Nucleus accumbens (tissue), 56 donors: ENCODE measurements around the gene CWC27.
"Not testable (repeated sequence)": the region's sequence is repeated elsewhere in the genome, so short reads cannot be mapped to it uniquely, and the experiment has no call there.

Experiments used
- DNase-seq, 56 donors: peaks; one replicate each; lab custom pipeline; 2025; lab: John Stamatoyannopoulos, UW

Gene CWC27

DNA sequence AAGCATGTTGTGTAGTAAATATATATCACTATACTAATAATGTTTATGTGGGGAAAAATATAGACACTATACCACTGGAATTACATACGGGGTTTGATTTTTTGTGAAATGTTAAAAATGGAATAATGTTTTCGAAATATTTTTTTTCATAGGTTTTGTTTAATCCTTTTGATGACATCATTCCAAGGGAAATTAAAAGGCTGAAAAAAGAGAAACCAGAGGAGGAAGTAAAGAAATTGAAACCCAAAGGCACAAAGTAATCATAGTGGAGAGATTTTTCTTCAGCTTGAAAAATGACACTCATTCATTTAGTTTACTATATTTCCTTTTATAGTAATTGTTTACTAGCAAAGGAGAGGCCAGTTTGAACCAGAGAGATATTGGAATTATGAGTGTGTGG is 17.6 kb downstream of the CWC27 start:
- DNase-seq, result no peak

DNA sequence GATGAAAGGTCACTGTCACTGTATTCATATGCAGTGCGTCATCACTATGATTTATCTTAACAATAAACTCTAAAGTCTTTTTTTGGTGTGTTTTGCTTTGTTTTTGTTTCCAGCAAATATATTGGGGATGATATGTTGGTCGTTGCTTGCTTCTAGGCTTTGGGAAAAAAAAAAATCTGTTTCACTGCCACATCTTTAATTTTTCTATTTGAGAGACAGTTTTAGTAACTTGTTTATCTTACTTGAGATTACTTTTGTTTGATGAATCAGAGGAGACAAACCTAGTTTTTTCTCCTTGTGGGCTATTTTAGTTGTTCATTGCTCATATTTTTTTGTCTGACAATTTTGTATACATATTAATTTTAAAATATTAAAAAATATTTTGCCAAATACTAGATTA is 19.4 kb downstream of the CWC27 start:
- no peak for DNase-seq

DNA sequence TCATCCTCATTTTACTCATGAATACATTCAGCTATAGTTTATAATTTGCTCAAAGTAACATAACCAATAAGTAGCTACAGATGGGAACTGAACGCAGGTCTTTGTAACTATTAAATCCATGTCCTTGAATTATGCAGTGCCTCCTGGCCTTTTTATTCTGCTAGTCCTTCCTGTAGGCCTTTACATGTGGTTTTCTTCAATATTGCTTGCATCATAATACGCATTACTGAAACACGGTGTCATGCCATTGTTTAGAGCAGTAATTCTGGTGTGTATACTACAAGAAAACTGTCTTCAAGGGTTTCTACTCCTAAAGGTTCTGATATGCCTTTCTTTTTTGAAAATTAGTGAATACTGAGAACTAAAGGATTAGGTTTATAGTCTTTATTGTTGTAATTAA is 20.7 kb downstream of the CWC27 start:
- no peak for DNase-seq

- DNase-seq, result no peak
These were observed 21.5 kb downstream of the CWC27 start for GRCh38 chr5:64790210-64790609.

DNA sequence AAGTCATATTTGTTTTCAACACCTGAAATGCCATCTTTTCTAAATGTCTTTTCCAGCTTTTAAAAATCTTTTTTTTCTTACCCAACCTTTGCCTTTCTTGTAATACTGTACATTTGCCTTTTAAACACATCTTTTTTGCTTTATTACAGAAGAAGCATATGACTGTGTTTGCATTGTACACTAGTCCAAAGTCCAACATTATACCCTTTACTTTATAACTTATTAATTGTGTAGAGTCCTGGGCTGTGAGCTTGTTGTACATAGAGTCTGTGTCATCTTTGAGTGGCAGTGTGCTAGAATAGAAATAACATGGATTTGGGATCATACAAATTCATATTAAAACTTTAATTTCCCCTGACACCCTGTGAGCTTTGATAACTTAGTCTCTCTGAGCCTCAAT is 23.7 kb downstream of the CWC27 start:
- no peak for DNase-seq

DNA sequence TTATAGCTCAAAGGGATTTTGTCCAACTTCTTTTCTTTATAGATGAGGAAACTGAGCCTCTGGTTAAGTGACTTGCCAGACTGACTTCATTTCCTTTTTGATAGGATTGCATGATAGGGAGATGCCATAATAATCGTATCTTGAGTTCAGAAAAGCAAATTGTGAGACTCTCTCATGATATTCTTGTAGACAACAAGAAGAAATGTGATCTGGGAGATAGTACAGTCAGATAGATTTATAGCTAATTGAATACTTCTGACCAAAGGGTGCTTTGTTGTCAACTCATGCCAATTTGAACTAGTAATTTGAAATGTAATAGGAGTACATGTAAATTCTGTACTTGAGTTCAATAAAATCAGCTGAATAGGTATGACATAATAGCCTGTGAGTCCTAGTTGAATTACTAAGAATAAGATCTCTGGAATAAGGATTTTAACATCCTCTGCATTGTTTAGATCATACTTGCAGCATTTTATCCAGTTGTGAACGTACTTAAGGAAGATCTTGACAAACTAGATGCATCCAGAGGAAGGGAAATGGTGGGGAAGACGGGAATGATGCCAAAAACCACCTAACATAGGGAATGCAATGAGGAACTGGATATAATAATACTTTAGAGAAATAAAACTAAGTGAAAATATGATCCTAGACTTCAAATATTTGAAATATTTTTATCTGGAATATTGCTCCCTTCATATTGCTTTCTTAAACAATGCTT is 25.5 kb downstream of the CWC27 start:
- DNase-seq, result no peak

- DNase-seq, result no peak
These were observed 27.6 kb downstream of the CWC27 start for GRCh38 chr5:64796301-64796700.

DNA sequence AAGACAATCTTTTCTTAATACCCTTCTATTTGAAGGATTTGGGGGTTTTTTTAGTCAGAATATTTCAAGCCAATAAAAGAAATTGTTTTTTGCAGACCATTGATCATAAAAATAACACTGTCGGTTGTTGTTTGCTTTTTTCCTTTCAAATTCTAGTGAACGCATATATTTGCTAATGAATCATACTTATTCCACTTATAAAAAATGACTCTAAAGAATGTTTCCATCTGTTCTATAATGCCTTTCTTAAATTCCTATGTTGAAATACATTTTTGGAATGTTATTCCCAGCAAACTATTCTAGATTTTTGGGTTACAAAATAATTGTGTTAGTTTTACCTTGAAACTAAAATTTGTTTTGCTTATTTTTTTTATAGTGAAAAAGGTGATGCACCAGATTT is 32.2 kb downstream of the CWC27 start:
- DNase-seq, result no peak

- DNase-seq, result no peak
These were observed 37.8 kb downstream of the CWC27 start for GRCh38 chr5:64806537-64806936.

- no peak for DNase-seq
These were observed 38.8 kb downstream of the CWC27 start for GRCh38 chr5:64807520-64807919.

DNA sequence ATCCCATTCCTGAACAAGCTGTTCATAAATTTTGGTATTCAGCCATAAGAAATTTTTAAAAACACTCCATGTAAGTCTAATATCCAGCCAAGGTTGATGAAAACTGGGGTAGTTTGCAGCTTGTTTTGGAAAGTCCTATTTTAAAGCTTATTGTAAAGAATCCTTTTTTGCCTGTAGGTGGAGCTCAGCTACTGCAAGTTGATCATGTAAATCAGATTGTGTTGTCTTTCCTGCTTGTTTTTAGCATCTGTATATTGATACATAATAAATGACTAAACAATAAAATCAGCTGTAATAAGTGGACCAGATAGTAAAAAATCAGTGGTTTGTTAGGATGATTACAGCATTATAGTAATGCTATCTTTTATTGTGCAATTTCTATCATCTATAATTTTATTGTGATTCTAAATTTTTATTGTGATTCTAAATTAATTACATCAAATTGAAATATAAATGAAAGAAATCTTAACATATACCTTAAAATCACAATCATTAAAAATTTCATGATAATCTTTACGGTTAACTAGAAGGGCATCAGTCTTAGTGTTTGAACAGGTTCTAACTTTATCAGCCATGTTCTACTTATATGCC is 42.4 kb downstream of the CWC27 start:
- peak in 2 of 56 donors; percentile 1 to 12 for DNase-seq

DNA sequence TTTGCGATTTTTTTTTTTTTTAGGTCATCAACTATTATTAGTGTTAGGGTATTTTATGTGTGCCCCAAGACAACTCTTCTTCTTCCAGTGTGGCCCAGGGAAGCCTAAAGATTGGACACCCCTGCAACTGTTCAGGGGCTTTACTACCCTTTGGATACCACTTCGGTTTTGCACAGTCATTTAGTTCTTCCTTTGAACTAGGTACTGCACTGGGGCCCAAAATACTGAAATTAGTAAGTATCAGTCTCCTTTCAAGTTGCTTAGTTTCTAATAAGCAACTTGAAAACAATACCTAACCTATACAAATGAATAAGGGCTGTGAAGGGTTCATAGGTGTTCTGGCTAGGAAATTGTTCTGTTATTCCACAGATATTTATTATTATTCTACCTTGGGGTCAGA is 45.3 kb downstream of the CWC27 start:
- no peak for DNase-seq

GRCh38 chr5:64818245-64818644 is 49.5 kb downstream of the CWC27 start:
- no peak for DNase-seq

- DNase-seq, result not testable (repeated sequence)
These were observed 50.6 kb downstream of the CWC27 start for GRCh38 chr5:64819345-64819744.

DNA sequence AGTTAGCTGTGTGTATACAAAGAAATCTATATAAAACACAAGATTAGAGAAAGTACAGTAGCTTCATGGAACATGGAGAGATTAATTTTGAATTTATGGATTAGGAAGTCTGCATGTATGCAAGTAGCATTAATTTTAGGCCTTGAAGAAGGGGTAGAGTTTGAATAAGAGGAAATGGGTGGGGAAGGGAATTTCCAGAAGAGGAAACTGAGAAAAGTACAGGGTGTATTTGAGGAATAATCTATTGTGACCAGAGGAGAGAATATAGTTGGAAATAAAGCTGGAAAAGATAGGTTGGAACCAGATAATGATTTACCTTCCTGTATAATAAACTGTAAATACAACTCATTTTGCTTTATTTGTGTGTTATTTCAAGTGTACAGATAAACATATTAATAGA is 53.6 kb downstream of the CWC27 start:
- DNase-seq, result no peak

GRCh38 chr5:64826541-64826940 is 57.8 kb downstream of the CWC27 start:
- DNase-seq, result no peak

DNA sequence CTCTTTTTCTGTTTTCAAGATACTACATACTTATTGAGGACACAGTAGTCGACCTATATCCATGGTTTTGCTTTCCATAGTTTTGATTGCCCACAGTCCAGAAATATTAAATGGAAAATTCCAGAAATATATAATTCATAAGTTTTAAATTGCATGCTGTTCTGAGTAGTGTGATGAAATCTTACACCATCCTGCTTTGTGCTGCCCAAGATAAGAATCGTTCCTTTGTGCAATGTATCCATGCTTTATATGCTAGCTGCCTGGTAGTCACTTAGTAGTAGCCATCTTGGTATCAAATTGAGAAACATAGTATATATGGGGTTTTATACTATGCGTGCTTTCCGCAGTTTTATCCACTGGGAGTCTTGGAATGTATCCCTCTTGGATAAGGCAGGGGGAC is 59.0 kb downstream of the CWC27 start:
- no peak for DNase-seq

- not testable (repeated sequence) for DNase-seq
These were observed 61.9 kb downstream of the CWC27 start for GRCh38 chr5:64830650-64831049.

GRCh38 chr5:64831996-64832395 is 63.3 kb downstream of the CWC27 start:
- DNase-seq, result no peak

- DNase-seq, result no peak
These were observed 65.3 kb downstream of the CWC27 start for GRCh38 chr5:64834037-64834436.

DNA sequence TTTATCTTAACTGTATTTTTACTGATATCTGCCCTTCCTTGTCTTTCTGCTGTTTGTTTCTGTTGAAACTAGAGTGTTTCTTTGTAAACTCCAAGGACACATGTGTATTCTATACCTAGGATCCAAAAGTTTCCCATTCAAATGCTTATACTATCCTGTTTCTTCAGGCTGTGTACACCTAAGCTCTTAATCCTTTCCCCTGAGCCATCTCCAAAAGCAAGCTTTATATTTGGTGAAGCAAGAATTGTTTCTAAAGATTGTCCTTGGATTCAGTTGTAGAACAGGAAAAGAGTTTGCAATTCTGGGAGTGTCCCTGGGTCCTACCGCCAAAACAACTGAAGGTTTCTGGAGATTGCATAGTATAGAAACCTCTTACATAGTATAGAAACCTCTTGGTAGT is 65.9 kb downstream of the CWC27 start:
- DNase-seq, result no peak

DNA sequence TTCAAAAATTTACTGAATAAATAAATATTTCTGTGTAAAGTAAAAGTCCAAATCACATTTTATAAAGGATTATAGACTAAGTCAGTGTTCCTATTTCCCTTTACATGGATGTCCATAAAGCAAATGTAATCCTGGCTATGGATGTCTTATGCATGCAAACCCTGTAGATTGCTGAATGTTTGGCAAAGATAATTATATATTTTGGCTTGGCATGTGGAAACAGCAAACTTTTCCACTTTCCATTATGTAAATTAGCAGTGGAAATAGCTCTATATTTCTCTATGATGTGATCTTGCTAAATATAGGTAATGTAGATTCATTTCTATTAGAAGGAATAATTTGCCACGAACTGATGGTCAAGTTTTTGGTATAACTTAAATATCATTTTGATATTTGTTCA is 66.5 kb downstream of the CWC27 start:
- DNase-seq, result no peak
